Measurements from ENCODE around the gene NRP1. TPM values are rescaled to one million over a fixed set of nuclear protein-coding genes. Genes with fewer than 3 reads are reported as not detected.

Gene NRP1
- total and polyA plus RNA-seq, 2 donors, result 15.4 to 15.8 TPM

DNA sequence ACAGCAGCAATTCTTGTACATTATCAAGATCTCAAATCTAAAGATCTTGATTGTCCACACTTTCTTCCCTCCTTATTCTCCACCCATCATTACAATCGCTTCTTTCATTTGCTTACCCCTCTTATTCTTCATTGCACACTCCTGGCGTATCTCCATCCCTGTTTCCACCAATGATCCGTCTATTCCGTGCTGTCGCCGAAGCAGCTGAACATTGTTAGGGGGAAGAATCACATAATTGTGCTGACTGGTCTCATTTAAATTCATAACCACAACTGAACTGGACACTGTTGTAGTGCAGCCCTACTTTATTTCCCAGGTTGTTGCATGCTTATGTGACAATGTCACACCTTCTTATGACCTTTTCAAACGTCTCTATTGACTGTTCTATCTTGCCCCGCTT lies 18.9 kb upstream of the NRP1 start:
- no peaks in the 10 kb centered on the region for H3K9me3 ChIP-seq (ENCODE audit: control insufficient read depth in 2 of 2, insufficient read depth in 1 of 2, low read length in 1 of 2)
- H3K27me3 ChIP-seq (ENCODE audit: control insufficient read depth in 2 of 2, insufficient read depth in 1 of 2, low read length in 1 of 2), result no peaks in the 10 kb centered on the region
- no peak for DNase-seq (ENCODE audit: low read depth in 6 of 9, low spot score in 9 of 9)
- no peaks in the 10 kb centered on the region for H3K4me1 ChIP-seq (ENCODE audit: control insufficient read depth in 2 of 2, insufficient read depth in 2 of 2, low read length in 2 of 2)
- 83% methylated on average over 8 of the region's 8 CpGs for WGBS
- no peak overlapping the region for H3K27ac ChIP-seq (ENCODE audit: low read depth in 1 of 2, low read length in 1 of 2)
- no peak overlapping the region for H3K4me3 ChIP-seq (ENCODE audit: low read length in 2 of 2)
- no peaks in the 10 kb centered on the region for H3K36me3 ChIP-seq (ENCODE audit: control insufficient read depth in 2 of 2, insufficient read depth in 2 of 2, low read length in 1 of 2)

GRCh38 chr10:33352615-33353014 lies 18.1 kb upstream of the NRP1 start:
- Histone ChIP-seq H3K9me3 (ENCODE audit: control insufficient read depth in 2 of 2, insufficient read depth in 1 of 2, low read length in 1 of 2) (no peaks in the 10 kb centered on the region), H3K27ac (ENCODE audit: low read depth in 1 of 2, low read length in 1 of 2) (no peak overlapping the region), H3K4me3 (ENCODE audit: low read length in 2 of 2) (no peak overlapping the region), H3K36me3 (ENCODE audit: control insufficient read depth in 2 of 2, insufficient read depth in 2 of 2, low read length in 1 of 2) (no peaks in the 10 kb centered on the region), H3K27me3 (ENCODE audit: control insufficient read depth in 2 of 2, insufficient read depth in 1 of 2, low read length in 1 of 2) (no peaks in the 10 kb centered on the region), H3K4me1 (ENCODE audit: control insufficient read depth in 2 of 2, insufficient read depth in 2 of 2, low read length in 2 of 2) (no peaks in the 10 kb centered on the region)
- no peak for DNase-seq (ENCODE audit: low read depth in 6 of 9, low spot score in 9 of 9)
- WGBS, result 98% methylated on average over 3 of the region's 3 CpGs

DNA sequence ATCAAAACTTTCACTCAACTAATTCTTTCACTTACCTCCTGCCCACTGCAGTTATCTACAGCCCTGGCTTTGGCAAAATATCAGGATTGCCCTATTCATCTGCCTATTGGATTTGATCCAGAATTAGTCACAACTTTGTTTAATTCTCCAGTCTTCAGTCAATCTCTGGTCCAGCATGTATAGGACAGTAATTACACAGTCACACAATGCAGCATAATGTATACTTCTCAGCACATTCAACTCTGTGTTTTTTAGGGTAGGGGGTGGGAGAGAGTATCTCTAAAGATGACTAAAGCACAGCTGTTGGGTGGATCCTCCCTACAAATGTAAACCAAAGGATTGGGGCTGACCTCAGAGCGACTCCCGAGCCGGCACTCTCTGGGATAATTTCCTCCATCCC lies 17.7 kb upstream of the NRP1 start:
- Histone ChIP-seq H3K4me3 (ENCODE audit: low read length in 2 of 2) (no peak overlapping the region), H3K36me3 (ENCODE audit: control insufficient read depth in 2 of 2, insufficient read depth in 2 of 2, low read length in 1 of 2) (no peaks in the 10 kb centered on the region), H3K27me3 (ENCODE audit: control insufficient read depth in 2 of 2, insufficient read depth in 1 of 2, low read length in 1 of 2) (no peaks in the 10 kb centered on the region), H3K9me3 (ENCODE audit: control insufficient read depth in 2 of 2, insufficient read depth in 1 of 2, low read length in 1 of 2) (no peaks in the 10 kb centered on the region), H3K4me1 (ENCODE audit: control insufficient read depth in 2 of 2, insufficient read depth in 2 of 2, low read length in 2 of 2) (no peaks in the 10 kb centered on the region), H3K27ac (ENCODE audit: low read depth in 1 of 2, low read length in 1 of 2) (no peak overlapping the region)
- no peak for DNase-seq (ENCODE audit: low read depth in 6 of 9, low spot score in 9 of 9)
- WGBS, result 97% methylated on average over 3 of the region's 3 CpGs

- Histone ChIP-seq H3K27me3 (ENCODE audit: control insufficient read depth in 2 of 2, insufficient read depth in 1 of 2, low read length in 1 of 2) (peaks cover 0 to 3% of the 10 kb centered on the region in 2 donors), H3K4me1 (ENCODE audit: control insufficient read depth in 2 of 2, insufficient read depth in 2 of 2, low read length in 2 of 2) (no peaks in the 10 kb centered on the region), H3K27ac (ENCODE audit: low read depth in 1 of 2, low read length in 1 of 2) (no peak overlapping the region), H3K36me3 (ENCODE audit: control insufficient read depth in 2 of 2, insufficient read depth in 2 of 2, low read length in 1 of 2) (no peaks in the 10 kb centered on the region), H3K4me3 (ENCODE audit: low read length in 2 of 2) (no peak overlapping the region), H3K9me3 (ENCODE audit: control insufficient read depth in 2 of 2, insufficient read depth in 1 of 2, low read length in 1 of 2) (no peaks in the 10 kb centered on the region)
- no peak for DNase-seq (ENCODE audit: low read depth in 6 of 9, low spot score in 9 of 9)
- WGBS, result 92% methylated on average over 2 of the region's 2 CpGs
Observed at GRCh38 chr10:33350041-33350440, 15.6 kb upstream of the NRP1 start.

DNA sequence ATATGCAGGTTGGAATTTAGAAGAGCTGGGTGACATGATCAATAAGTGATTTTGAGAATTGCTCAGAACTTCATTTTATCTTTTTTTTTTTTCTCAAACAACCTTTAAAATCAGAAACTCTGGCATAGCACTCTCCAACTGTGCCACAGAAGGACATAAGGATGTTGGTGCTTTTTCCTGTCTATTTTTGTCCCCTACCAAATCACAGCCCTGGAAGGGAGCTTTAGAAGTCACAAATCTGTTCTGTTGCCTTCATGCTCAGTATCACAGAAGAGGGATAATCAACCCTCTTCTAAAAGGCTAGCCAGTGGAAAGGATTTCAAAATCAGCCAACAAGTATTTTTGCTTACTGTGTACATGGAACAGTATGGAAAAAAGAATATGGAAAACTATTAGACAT lies 14.8 kb upstream of the NRP1 start:
- Histone ChIP-seq H3K27me3 (ENCODE audit: control insufficient read depth in 2 of 2, insufficient read depth in 1 of 2, low read length in 1 of 2) (peaks cover 0 to 3% of the 10 kb centered on the region in 2 donors), H3K36me3 (ENCODE audit: control insufficient read depth in 2 of 2, insufficient read depth in 2 of 2, low read length in 1 of 2) (no peaks in the 10 kb centered on the region), H3K9me3 (ENCODE audit: control insufficient read depth in 2 of 2, insufficient read depth in 1 of 2, low read length in 1 of 2) (no peaks in the 10 kb centered on the region), H3K27ac (ENCODE audit: low read depth in 1 of 2, low read length in 1 of 2) (no peak overlapping the region), H3K4me1 (ENCODE audit: control insufficient read depth in 2 of 2, insufficient read depth in 2 of 2, low read length in 2 of 2) (no peaks in the 10 kb centered on the region), H3K4me3 (ENCODE audit: low read length in 2 of 2) (no peak overlapping the region)
- no peak for DNase-seq (ENCODE audit: low read depth in 6 of 9, low spot score in 9 of 9)

DNA sequence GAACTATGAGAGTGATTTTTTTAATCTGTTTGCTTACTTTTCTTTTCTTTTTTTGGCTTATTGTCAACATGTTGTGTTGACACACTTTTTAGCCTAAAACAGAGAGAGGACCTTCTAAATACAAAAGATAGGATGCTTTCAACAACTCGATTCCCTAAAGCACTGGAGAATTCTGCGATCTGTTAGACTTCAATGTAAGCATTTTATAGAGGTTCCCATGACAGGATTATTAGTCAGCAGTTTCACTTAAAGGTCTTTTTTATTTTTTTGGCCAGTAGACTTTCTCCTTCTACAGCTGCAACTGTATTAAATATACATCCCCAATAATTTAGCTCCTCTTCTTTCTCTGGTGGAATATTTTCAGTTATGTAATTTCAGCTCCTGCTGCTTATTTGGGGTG lies 12.7 kb upstream of the NRP1 start:
- no peaks in the 10 kb centered on the region for H3K4me1 ChIP-seq (ENCODE audit: control insufficient read depth in 2 of 2, insufficient read depth in 2 of 2, low read length in 2 of 2)
- H3K36me3 ChIP-seq (ENCODE audit: control insufficient read depth in 2 of 2, insufficient read depth in 2 of 2, low read length in 1 of 2), result no peaks in the 10 kb centered on the region
- DNase-seq (ENCODE audit: low read depth in 6 of 9, low spot score in 9 of 9), result no peak
- no peak overlapping the region for H3K4me3 ChIP-seq (ENCODE audit: low read length in 2 of 2)
- no peak overlapping the region for H3K27ac ChIP-seq (ENCODE audit: low read depth in 1 of 2, low read length in 1 of 2)
- H3K27me3 ChIP-seq (ENCODE audit: control insufficient read depth in 2 of 2, insufficient read depth in 1 of 2, low read length in 1 of 2), result peaks cover 0 to 3% of the 10 kb centered on the region in 2 donors
- no peaks in the 10 kb centered on the region for H3K9me3 ChIP-seq (ENCODE audit: control insufficient read depth in 2 of 2, insufficient read depth in 1 of 2, low read length in 1 of 2)
- WGBS, result 75% methylated on average over 2 of the region's 2 CpGs

DNA sequence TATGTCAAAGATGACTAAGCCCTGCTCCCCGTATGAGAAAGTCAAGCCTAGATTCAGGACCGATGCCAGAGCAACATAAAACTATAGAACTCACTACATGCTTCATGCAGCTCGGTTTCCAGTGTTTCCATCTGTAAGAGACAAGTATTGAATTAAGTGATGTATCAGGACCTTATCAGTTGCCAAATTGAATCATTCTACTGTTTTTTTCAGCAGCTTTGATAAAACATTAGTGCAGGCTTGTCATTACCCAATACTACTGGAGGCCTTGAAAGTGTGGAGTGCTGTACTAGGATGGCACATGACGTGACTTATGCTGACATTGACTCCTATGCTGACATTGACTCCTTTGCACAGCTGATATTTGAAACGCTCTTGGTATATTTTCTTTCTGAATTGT lies 10.8 kb upstream of the NRP1 start:
- Histone ChIP-seq H3K9me3 (ENCODE audit: control insufficient read depth in 2 of 2, insufficient read depth in 1 of 2, low read length in 1 of 2) (no peaks in the 10 kb centered on the region), H3K4me3 (ENCODE audit: low read length in 2 of 2) (no peak overlapping the region), H3K4me1 (ENCODE audit: control insufficient read depth in 2 of 2, insufficient read depth in 2 of 2, low read length in 2 of 2) (no peaks in the 10 kb centered on the region), H3K27ac (ENCODE audit: low read depth in 1 of 2, low read length in 1 of 2) (no peak overlapping the region), H3K36me3 (ENCODE audit: control insufficient read depth in 2 of 2, insufficient read depth in 2 of 2, low read length in 1 of 2) (no peaks in the 10 kb centered on the region), H3K27me3 (ENCODE audit: control insufficient read depth in 2 of 2, insufficient read depth in 1 of 2, low read length in 1 of 2) (peaks cover 0 to 3% of the 10 kb centered on the region in 2 donors)
- WGBS, result 94% methylated on average over 5 of the region's 5 CpGs
- DNase-seq (ENCODE audit: low read depth in 6 of 9, low spot score in 9 of 9), result no peak

GRCh38 chr10:33344676-33345075 lies 10.2 kb upstream of the NRP1 start:
- Histone ChIP-seq H3K27me3 (ENCODE audit: control insufficient read depth in 2 of 2, insufficient read depth in 1 of 2, low read length in 1 of 2) (peaks cover 0 to 6% of the 10 kb centered on the region in 2 donors), H3K9me3 (ENCODE audit: control insufficient read depth in 2 of 2, insufficient read depth in 1 of 2, low read length in 1 of 2) (no peaks in the 10 kb centered on the region), H3K4me3 (ENCODE audit: low read length in 2 of 2) (no peak overlapping the region), H3K27ac (ENCODE audit: low read depth in 1 of 2, low read length in 1 of 2) (no peak overlapping the region), H3K4me1 (ENCODE audit: control insufficient read depth in 2 of 2, insufficient read depth in 2 of 2, low read length in 2 of 2) (no peaks in the 10 kb centered on the region), H3K36me3 (ENCODE audit: control insufficient read depth in 2 of 2, insufficient read depth in 2 of 2, low read length in 1 of 2) (no peaks in the 10 kb centered on the region)
- WGBS, result 94% methylated on average over 2 of the region's 2 CpGs
- no peak for DNase-seq (ENCODE audit: low read depth in 6 of 9, low spot score in 9 of 9)

GRCh38 chr10:33341637-33342036 lies 7.2 kb upstream of the NRP1 start:
- no peak overlapping the region for H3K27ac ChIP-seq (ENCODE audit: low read depth in 1 of 2, low read length in 1 of 2)

More at GRCh38 chr10:33341637-33342036, 7.2 kb upstream of the NRP1 start:
- 95% methylated on average over 1 of the region's 1 CpG for WGBS
- no peaks in the 10 kb centered on the region for H3K9me3 ChIP-seq (ENCODE audit: control insufficient read depth in 2 of 2, insufficient read depth in 1 of 2, low read length in 1 of 2)
- peaks cover 19 to 32% of the 10 kb centered on the region in 2 donors for H3K27me3 ChIP-seq (ENCODE audit: control insufficient read depth in 2 of 2, insufficient read depth in 1 of 2, low read length in 1 of 2)
- H3K36me3 ChIP-seq (ENCODE audit: control insufficient read depth in 2 of 2, insufficient read depth in 2 of 2, low read length in 1 of 2), result no peaks in the 10 kb centered on the region
- DNase-seq (ENCODE audit: low read depth in 6 of 9, low spot score in 9 of 9), result no peak
- no peaks in the 10 kb centered on the region for H3K4me1 ChIP-seq (ENCODE audit: control insufficient read depth in 2 of 2, insufficient read depth in 2 of 2, low read length in 2 of 2)
- no peak overlapping the region for H3K4me3 ChIP-seq (ENCODE audit: low read length in 2 of 2)
